Skeletal muscle tissue (tissue), 4 donors: ENCODE measurements around the gene CLCN6. TPM values are rescaled to one million over a fixed set of nuclear protein-coding genes. Genes with fewer than 3 reads are reported as not detected.

ENCODE experiments used
- H3K27ac ChIP-seq: one replicate; pipeline ENCODE4 v1.7.0; 2013; ENCODE audit warnings: mild to moderate bottlenecking, low read depth, low read length, inconsistent platforms
- H3K27me3 ChIP-seq, 3 donors: one replicate each; pipeline ENCODE4 v1.7.0; 2013; ENCODE audit warnings: low read length in 3 of 3; ENCODE audit not compliant: control insufficient read depth in 3 of 3, insufficient read depth in 3 of 3
- H3K36me3 ChIP-seq, 3 donors: one replicate each; pipeline ENCODE4 v1.7.0; 2013; ENCODE audit warnings: low read length in 3 of 3; ENCODE audit not compliant: control insufficient read depth in 3 of 3, insufficient read depth in 3 of 3
- H3K4me1 ChIP-seq, 3 donors: one replicate each; pipeline ENCODE4 v1.7.0; 2013; ENCODE audit warnings: low read length in 3 of 3, mild to moderate bottlenecking in 3 of 3; ENCODE audit not compliant: control insufficient read depth in 3 of 3, insufficient read depth in 3 of 3
- H3K4me3 ChIP-seq, 3 donors: one replicate each; pipeline ENCODE4 v1.7.0; 2013; ENCODE audit warnings: low read length in 3 of 3
- H3K9ac ChIP-seq, 3 donors: one replicate each; pipeline ENCODE4 v1.7.0; 2013; ENCODE audit warnings: low read length in 3 of 3, mild to moderate bottlenecking in 3 of 3, moderate library complexity in 2 of 3, low read depth in 1 of 3
- H3K9me3 ChIP-seq, 3 donors: one replicate each; pipeline ENCODE4 v1.7.0; 2013; ENCODE audit warnings: low read length in 3 of 3; ENCODE audit not compliant: control insufficient read depth in 3 of 3
- total RNA-seq: library from RNA; depleted of rRNA; stranded (reverse); fragments of >200 nt; gene quantifications from one replicate; pipeline ENCODE4 v1.2.3, GENCODE V29; 2014
- donor health status: Osteomylitis.

The CLCN6 gene
- 3.7 TPM for total RNA-seq

GRCh38 chr1:11805422-11806306 is at the start of gene CLCN6, which contains the start of gene MTHFR:
TSS of gene CLCN6 (plus strand) at chr1:11806191. CDS start at chr1:11806263, 72 bp downstream.
TSS of gene MTHFR (minus strand) at chr1:11805964. CDS start at chr1:11803116, 2,848 bp downstream.
- peaks cover 51 to 66% (median 59%) of the 10 kb centered on the region in 3 donors for H3K4me1 ChIP-seq
- H3K9ac ChIP-seq = peak within 1 kb of the TSS; percentile 95 to 99 (median 98)
- H3K9me3 ChIP-seq = no peaks in the 10 kb centered on the region
- peak within 1 kb of the TSS; percentile 81 to 94 (median 90) for H3K4me3 ChIP-seq
- peak within 1 kb of the TSS; percentile 99 for H3K27ac ChIP-seq
- no peaks in the 10 kb centered on the region for H3K27me3 ChIP-seq
- H3K36me3 ChIP-seq = peaks cover 20 to 23% (median 23%) of the 10 kb centered on the region in 3 donors

- Histone ChIP-seq H3K27ac (no peak overlapping the region), H3K9me3 (no peaks in the 10 kb centered on the region), H3K9ac (no peak overlapping the region), H3K36me3 (no peaks in the 10 kb centered on the region), H3K4me3 (no peak overlapping the region), H3K4me1 (peaks cover 0 to 4% (median under 1%) of the 10 kb centered on the region in 3 donors), H3K27me3 (peaks cover 10 to 18% (median 13%) of the 10 kb centered on the region in 3 donors)
These were observed 48.9 kb upstream of the CLCN6 start for GRCh38 chr1:11757047-11757446.

DNA sequence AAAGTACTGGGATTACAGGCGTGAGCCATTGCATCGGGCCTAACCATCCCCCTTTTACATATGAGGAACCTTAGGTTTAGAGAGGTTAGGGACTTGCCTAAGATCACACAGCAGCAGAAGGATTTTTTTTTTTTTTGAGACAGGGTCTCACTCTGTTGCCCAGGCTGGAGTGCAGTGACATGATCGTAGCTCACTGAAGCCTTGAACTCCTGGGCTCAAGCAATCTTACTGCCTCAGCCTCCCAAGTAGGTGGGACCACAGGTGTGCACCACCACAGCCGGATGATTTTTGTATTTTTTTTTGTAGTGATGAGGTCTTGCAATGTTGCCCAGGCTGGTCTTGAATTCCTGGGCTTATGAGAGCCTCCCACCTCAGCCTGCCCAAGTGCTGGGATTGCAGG is 46.2 kb upstream of the CLCN6 start:
- H3K36me3 ChIP-seq = no peaks in the 10 kb centered on the region
- no peak overlapping the region for H3K27ac ChIP-seq
- no peaks in the 10 kb centered on the region for H3K9me3 ChIP-seq
- H3K4me3 ChIP-seq = no peak overlapping the region
- no peak overlapping the region for H3K9ac ChIP-seq
- peaks cover 0 to 4% (median 3%) of the 10 kb centered on the region in 3 donors for H3K4me1 ChIP-seq
- peaks cover 15 to 26% (median 24%) of the 10 kb centered on the region in 3 donors for H3K27me3 ChIP-seq

GRCh38 chr1:11761285-11761684 is 44.7 kb upstream of the CLCN6 start:
- peaks cover 0 to 4% (median 3%) of the 10 kb centered on the region in 3 donors for H3K4me1 ChIP-seq
- no peak overlapping the region for H3K9ac ChIP-seq
- H3K9me3 ChIP-seq = no peaks in the 10 kb centered on the region
- H3K4me3 ChIP-seq = no peak overlapping the region
- H3K27me3 ChIP-seq = peaks cover 15 to 26% (median 24%) of the 10 kb centered on the region in 3 donors
- H3K27ac ChIP-seq = no peak overlapping the region
- no peaks in the 10 kb centered on the region for H3K36me3 ChIP-seq

- Histone ChIP-seq H3K9ac (no peak within 1 kb of the TSS), H3K4me3 (no peak within 1 kb of the TSS), H3K4me1 (peaks cover 0 to 4% (median 3%) of the 10 kb centered on the region in 3 donors), H3K27me3 (peaks cover 15 to 26% (median 24%) of the 10 kb centered on the region in 3 donors), H3K36me3 (no peaks in the 10 kb centered on the region), H3K27ac (no peak within 1 kb of the TSS), H3K9me3 (no peaks in the 10 kb centered on the region)
These were observed 44.0 kb upstream of the CLCN6 start, which contains the start of gene C1orf167 for GRCh38 chr1:11761988-11762406. TSS of gene C1orf167 (plus strand) at chr1:11762193. CDS start at chr1:11764401, 2,208 bp downstream.

DNA sequence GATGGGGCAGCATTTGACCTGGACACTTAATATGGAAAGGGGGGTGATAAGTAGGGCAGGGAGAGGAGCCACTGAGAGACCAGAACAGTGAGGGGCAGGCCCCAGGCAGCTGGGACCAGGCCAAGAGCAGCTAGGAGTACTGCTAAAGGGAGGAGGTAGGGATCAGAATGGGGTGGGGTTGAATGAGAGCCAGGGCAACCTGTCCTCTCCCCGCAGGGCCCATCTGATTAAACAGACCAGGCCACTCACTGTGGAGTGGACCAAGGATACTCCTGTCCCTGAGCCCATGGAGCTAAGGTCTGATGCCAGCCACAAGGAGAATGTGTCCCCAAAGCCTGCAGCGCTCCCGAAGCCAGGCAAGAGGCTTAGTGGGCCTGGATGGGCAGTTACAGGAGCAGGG is 41.9 kb upstream of the CLCN6 start:
- H3K9ac ChIP-seq = no peak overlapping the region
- H3K27me3 ChIP-seq = peaks cover 15 to 26% (median 24%) of the 10 kb centered on the region in 3 donors
- peaks cover 0 to 4% (median 3%) of the 10 kb centered on the region in 3 donors for H3K4me1 ChIP-seq

DNA sequence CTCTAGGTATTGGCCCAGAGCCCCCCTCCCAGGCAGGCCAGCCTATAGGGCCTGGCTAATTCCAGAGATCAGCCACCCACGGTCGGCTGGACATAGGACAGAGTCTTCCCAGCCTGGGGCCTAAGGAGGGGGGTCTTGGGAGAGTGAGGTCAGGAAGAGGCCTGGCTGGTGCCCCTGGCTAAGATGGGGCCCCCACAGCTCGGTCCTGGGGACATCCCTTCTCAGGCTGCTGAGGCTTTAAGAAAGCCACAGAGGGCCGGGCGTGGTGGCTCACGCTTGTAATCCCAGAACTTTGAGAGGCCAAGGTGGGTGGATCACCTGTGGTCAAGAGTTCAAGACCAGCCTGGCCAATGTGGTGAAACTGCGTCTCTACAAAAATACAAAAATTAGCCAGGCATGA is 41.5 kb upstream of the CLCN6 start:
- Histone ChIP-seq H3K36me3 (no peaks in the 10 kb centered on the region), H3K27ac (no peak overlapping the region), H3K4me3 (no peak overlapping the region), H3K27me3 (peaks cover 15 to 26% (median 24%) of the 10 kb centered on the region in 3 donors), H3K9ac (no peak overlapping the region), H3K4me1 (peaks cover 0 to 4% (median 3%) of the 10 kb centered on the region in 3 donors), H3K9me3 (no peaks in the 10 kb centered on the region)

More for the DNA sequence above, 41.9 kb upstream of the CLCN6 start:
- Histone ChIP-seq H3K27ac (no peak overlapping the region), H3K36me3 (no peaks in the 10 kb centered on the region), H3K4me3 (no peak overlapping the region), H3K9me3 (no peaks in the 10 kb centered on the region)

GRCh38 chr1:11765661-11766428 is 40.1 kb upstream of the CLCN6 start:
- no peaks in the 10 kb centered on the region for H3K9me3 ChIP-seq
- H3K4me3 ChIP-seq = no peak overlapping the region
- peaks cover 12 to 24% (median 20%) of the 10 kb centered on the region in 3 donors for H3K27me3 ChIP-seq
- H3K36me3 ChIP-seq = no peaks in the 10 kb centered on the region
- peaks cover 0 to 4% (median 3%) of the 10 kb centered on the region in 3 donors for H3K4me1 ChIP-seq
- no peak overlapping the region for H3K27ac ChIP-seq
- H3K9ac ChIP-seq = no peak overlapping the region

DNA sequence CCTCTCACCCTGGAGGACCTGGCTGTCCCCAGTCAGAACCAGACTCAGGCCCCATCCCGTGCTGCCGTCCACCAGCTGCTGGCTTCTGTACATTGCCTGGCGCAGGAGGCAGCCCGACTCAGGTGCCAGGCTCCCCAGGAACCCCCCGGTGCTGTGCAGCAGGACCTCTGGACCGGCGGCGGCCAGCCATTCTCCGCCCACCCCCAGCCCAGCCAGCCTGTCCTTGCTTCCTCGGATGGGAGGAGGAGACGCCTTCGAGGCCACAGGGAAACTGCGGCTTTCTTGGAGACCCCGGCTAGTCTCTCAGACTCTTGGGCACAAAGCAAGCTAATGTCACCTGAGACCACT is 39.6 kb upstream of the CLCN6 start:
- peaks cover 8 to 20% (median 15%) of the 10 kb centered on the region in 3 donors for H3K27me3 ChIP-seq
- no peak overlapping the region for H3K9ac ChIP-seq

More for the DNA sequence above, 39.6 kb upstream of the CLCN6 start:
- no peak overlapping the region for H3K27ac ChIP-seq
- no peaks in the 10 kb centered on the region for H3K36me3 ChIP-seq
- H3K9me3 ChIP-seq = no peaks in the 10 kb centered on the region
- H3K4me1 ChIP-seq = peaks cover 0 to 4% (median 3%) of the 10 kb centered on the region in 3 donors
- H3K4me3 ChIP-seq = no peak overlapping the region
